Thyroid gland (tissue), 4 donors: ENCODE results near the gene NLRC5. TPM values are rescaled to one million over a fixed set of nuclear protein-coding genes. Genes with fewer than 3 reads are reported as not detected.

Experiments used
- DNase-seq, 2 donors: peaks; one replicate each; pipeline ENCODE4 v3.0.0-alpha.2; 2019
- H3K27ac ChIP-seq, 3 donors: fragments of 200-600 bp; sonication (generic); 1 replicate in 2 of 3; 2 replicates in 1 of 3; pipeline ENCODE4 v1.5.1; 2016 to 2019; ENCODE audit warnings: mild to moderate bottlenecking in 1 of 3, moderate library complexity in 1 of 3
- H3K27me3 ChIP-seq: fragments of 200-600 bp; sonication (generic); one replicate; pipeline ENCODE4 v1.5.1; 2019
- H3K36me3 ChIP-seq, 2 donors: fragments of 200-600 bp; sonication (generic); one replicate each; pipeline ENCODE4 v1.5.1; 2016 to 2019
- H3K4me1 ChIP-seq, 2 donors: fragments of 200-600 bp; sonication (generic); one replicate each; pipeline ENCODE4 v1.5.1; 2017 to 2019
- H3K4me3 ChIP-seq, 3 donors: fragments of 200-600 bp; sonication (generic); replicated peaks in 1 of 3; 1 replicate in 2 of 3; 2 replicates in 1 of 3; pipeline ENCODE4 v1.5.1; 2016; ENCODE audit warnings: mild to moderate bottlenecking in 1 of 3
- H3K9me3 ChIP-seq: fragments of 200-600 bp; sonication (generic); one replicate; pipeline ENCODE4 v1.5.1; 2017
- CTCF ChIP-seq, 6 experiments: fragments of 200-600 bp in 3 of 6; fragments of 450-650 bp in 3 of 6; sonication (generic) in 3 of 6; IDR thresholded peaks; one replicate each; pipeline ENCODE4 v1.5.1; 2016 to 2019; ENCODE audit warnings: antibody characterized with exemption in 6 of 6, mild to moderate bottlenecking in 2 of 6, inconsistent platforms in 1 of 6, moderate library complexity in 1 of 6
- POLR2A ChIP-seq, 2 donors: fragments of 450-650 bp; IDR thresholded peaks; one replicate each; pipeline ENCODE4 v1.6.1; 2017; ENCODE audit warnings: antibody characterized with exemption in 2 of 2, mild to moderate bottlenecking in 2 of 2, moderate library complexity in 1 of 2
- WGBS, 2 donors: methylation state at CpG; one replicate each; pipeline ENCODE4 v1.1.5; 2017; 5-methylcytosine and 5-hydroxymethylcytosine counted together
- intact Hi-C: fragments of 100-400 bp; cut with DNase I; formaldehyde crosslinking; loops from one replicate; pipeline ENCODE4 v1.15.1; 2023
- total RNA-seq, 4 donors: library from RNA; depleted of rRNA; stranded (reverse); fragments of >200 nt; gene quantifications; one replicate each; pipeline ENCODE4 v1.2.3, GENCODE V29; 2016

The NLRC5 gene
- total RNA-seq, 4 donors from 2014 or later = 14.1 to 33.5 (median 20.5) TPM

GRCh38 chr16:57083485-57084126, 94.2 kb downstream of the NLRC5 start:
- intact Hi-C loops = loop anchor here (5.0 to 10.0 kb wide), 3 partner anchors 84 to 331 kb away; no protein-coding TSS in a partner anchor
- H3K9me3 ChIP-seq = no peaks in the 10 kb centered on the region
- 82% methylated on average over 7 of the region's 7 CpGs for WGBS, 2 donors
- no peak for TF ChIP-seq POLR2A (IDR thresholded peaks at IDR 0.05)
- no peak for TF ChIP-seq CTCF (IDR thresholded peaks at IDR 0.05)
- no peak overlapping the region for H3K4me3 ChIP-seq
- DNase-seq = no peak
- H3K36me3 ChIP-seq = no peaks in the 10 kb centered on the region
- peaks cover 0 to 8% of the 10 kb centered on the region in 2 donors for H3K4me1 ChIP-seq
- H3K27ac ChIP-seq = no peak overlapping the region
- H3K27me3 ChIP-seq = no peaks in the 10 kb centered on the region

GRCh38 chr16:57084257-57084770, 95.0 kb downstream of the NLRC5 start:
- no peaks in the 10 kb centered on the region for H3K27me3 ChIP-seq
- peak; percentile 63 to 70 for DNase-seq
- H3K9me3 ChIP-seq = no peaks in the 10 kb centered on the region
- peak overlapping the region in 1 of 3 donors; percentile 33 for H3K27ac ChIP-seq
- intact Hi-C loops = loop anchor here (5.0 to 10.0 kb wide), 3 partner anchors 83 to 330 kb away; no protein-coding TSS in a partner anchor
- H3K4me1 ChIP-seq = peaks cover 0 to 12% of the 10 kb centered on the region in 2 donors
- no peak overlapping the region for H3K4me3 ChIP-seq
- no peaks in the 10 kb centered on the region for H3K36me3 ChIP-seq
- 11 to 13% methylated on average over 6 to 9 of the region's 9 CpGs for WGBS, 2 donors
- TF ChIP-seq POLR2A (IDR thresholded peaks at IDR 0.05) (no peak), CTCF (IDR thresholded peaks at IDR 0.05) (peak; percentile 92 to 100 (median 97))

GRCh38 chr16:57084996-57085395, 95.6 kb downstream of the NLRC5 start:
- TF ChIP-seq POLR2A (IDR thresholded peaks at IDR 0.05) (no peak), CTCF (IDR thresholded peaks at IDR 0.05) (no peak)
- 92 to 94% methylated on average over 7 of the region's 7 CpGs for WGBS, 2 donors
- H3K27me3 ChIP-seq = no peaks in the 10 kb centered on the region
- no peak for DNase-seq
- H3K27ac ChIP-seq = no peak overlapping the region
- H3K9me3 ChIP-seq = no peaks in the 10 kb centered on the region
- H3K4me1 ChIP-seq = peaks cover 0 to 16% of the 10 kb centered on the region in 2 donors
- intact Hi-C loops = loop anchor here (5.0 to 10.0 kb wide), 3 partner anchors 82 to 330 kb away; no protein-coding TSS in a partner anchor
- H3K4me3 ChIP-seq = no peak overlapping the region
- no peaks in the 10 kb centered on the region for H3K36me3 ChIP-seq

GRCh38 chr16:57087003-57087402, 97.6 kb downstream of the NLRC5 start:
- no peak for DNase-seq
- Histone ChIP-seq H3K27me3 (no peaks in the 10 kb centered on the region), H3K9me3 (no peaks in the 10 kb centered on the region), H3K36me3 (no peaks in the 10 kb centered on the region), H3K27ac (no peak overlapping the region), H3K4me1 (peaks cover 6 to 22% of the 10 kb centered on the region in 2 donors), H3K4me3 (no peak overlapping the region)
- 82 to 83% methylated on average over 2 of the region's 2 CpGs for WGBS, 2 donors
- intact Hi-C loops = loop anchor here (10.0 kb wide), 1 partner anchor 328 kb away; no protein-coding TSS in a partner anchor
- no peak for TF ChIP-seq POLR2A (IDR thresholded peaks at IDR 0.05)
- TF ChIP-seq CTCF (IDR thresholded peaks at IDR 0.05) = no peak

- 32 to 51% methylated on average over 8 of the region's 8 CpGs for WGBS, 2 donors
- TF ChIP-seq CTCF (IDR thresholded peaks at IDR 0.05) = no peak
- no peaks in the 10 kb centered on the region for H3K9me3 ChIP-seq
Measured at GRCh38 chr16:57089406-57089805, 100.0 kb downstream of the NLRC5 start.

More at GRCh38 chr16:57089406-57089805, 100.0 kb downstream of the NLRC5 start:
- intact Hi-C loops = loop anchor here (10.0 kb wide), 1 partner anchor 325 kb away; no protein-coding TSS in a partner anchor
- no peak overlapping the region for H3K4me3 ChIP-seq
- peak overlapping the region in 1 of 3 donors; percentile 15 for H3K27ac ChIP-seq
- no peaks in the 10 kb centered on the region for H3K27me3 ChIP-seq
- no peaks in the 10 kb centered on the region for H3K36me3 ChIP-seq
- peaks cover 20 to 29% of the 10 kb centered on the region in 2 donors for H3K4me1 ChIP-seq
- peak; percentile 62 to 74 for DNase-seq
